Endodermal cell (in vitro differentiated cells): Measurements from ENCODE around the gene SND1. TPM values are rescaled to one million over a fixed set of nuclear protein-coding genes. Genes with fewer than 3 reads are reported as not detected.

Experiments used
- DNase-seq: peaks from one replicate; pipeline ENCODE4 v3.0.0-alpha.2; 2017
- H3K27ac ChIP-seq: 2 replicates; pipeline ENCODE4 v1.5.1; 2013; ENCODE audit warnings: mild to moderate bottlenecking, low read depth, low read length, moderate library complexity
- H3K27me3 ChIP-seq: 2 replicates; pipeline ENCODE4 v1.6.1; 2013; ENCODE audit warnings: mild to moderate bottlenecking, low read length, moderate library complexity; ENCODE audit not compliant: insufficient read depth, control insufficient read depth, poor library complexity, severe bottlenecking
- H3K36me3 ChIP-seq: 2 replicates; pipeline ENCODE4 v1.7.0; 2013; ENCODE audit warnings: mild to moderate bottlenecking, low read length, moderate library complexity; ENCODE audit not compliant: control insufficient read depth, insufficient read depth
- H3K4me1 ChIP-seq: one replicate; pipeline ENCODE4 v1.7.0; 2013; ENCODE audit warnings: low read length; ENCODE audit not compliant: control insufficient read depth, insufficient read depth
- H3K4me3 ChIP-seq: 2 replicates; pipeline ENCODE4 v1.5.1; 2013; ENCODE audit warnings: mild to moderate bottlenecking, low read length, moderate library complexity
- H3K9ac ChIP-seq: 2 replicates; pipeline ENCODE4 v1.6.1; 2013; ENCODE audit warnings: mild to moderate bottlenecking, low read length, moderate library complexity; ENCODE audit not compliant: poor library complexity, severe bottlenecking; ENCODE audit errors: extremely low read depth
- H3K9me3 ChIP-seq: 2 replicates; pipeline ENCODE4 v1.6.1; 2013; ENCODE audit warnings: mild to moderate bottlenecking, low read length, moderate library complexity; ENCODE audit not compliant: control insufficient read depth
- H3K27ac Mint-ChIP-seq: 2 replicates; pipeline ENCODE4 v1.8.0; 2020; ENCODE audit warnings: mixed read lengths
- H3K27me3 Mint-ChIP-seq: 2 replicates; pipeline ENCODE4 v1.8.0; 2021; ENCODE audit warnings: mild to moderate bottlenecking, mixed read lengths; ENCODE audit not compliant: insufficient read depth
- H3K36me3 Mint-ChIP-seq: 2 replicates; pipeline ENCODE4 v1.8.0; 2020; ENCODE audit warnings: low read depth, mixed read lengths
- H3K4me1 Mint-ChIP-seq: 2 replicates; pipeline ENCODE4 v1.8.0; 2020; ENCODE audit warnings: mixed read lengths
- H3K4me3 Mint-ChIP-seq: 2 replicates; pipeline ENCODE4 v1.8.0; 2020; ENCODE audit warnings: mild to moderate bottlenecking, moderate library complexity, mixed read lengths
- H3K9me3 Mint-ChIP-seq: 2 replicates; pipeline ENCODE4 v1.8.0; 2020; ENCODE audit warnings: mild to moderate bottlenecking, mixed read lengths
- CTCF ChIP-seq: fragments of 200-600 bp; sonication (generic); conservative IDR thresholded peaks from 2 replicates; pipeline ENCODE4 v1.5.0; 2021; ENCODE audit warnings: antibody characterized with exemption, mild to moderate bottlenecking
- WGBS, 2 experiments: methylation state at CpG; one replicate each; pipeline versions ENCODE4 v1.1.5 to v1.1.7; 2013; ENCODE audit warnings: missing lambda C conversion rate in 2 of 2, mixed read lengths in 1 of 2; ENCODE audit not compliant: insufficient coverage in 1 of 2, insufficient read length in 1 of 2; 5-methylcytosine and 5-hydroxymethylcytosine counted together
- total RNA-seq, 2 donors: library from RNA; stranded (reverse); fragmentation: NEBNext Ultra II Directional in 1 of 2; extraction: Animal tissue kit (Norgen Biotek cat#: 25700) in 1 of 2; gene quantifications; 2 replicates in 1 of 2; 3 replicates in 1 of 2; pipeline ENCODE4 v1.2.1, GENCODE V29; 2021

SND1 gene
- total RNA-seq, 2 donors from 2014 or later: 240 to 267 TPM

- H3K4me1 Mint-ChIP-seq: peaks cover 12% of the 10 kb centered on the region
- H3K9me3 ChIP-seq: no peaks in the 10 kb centered on the region
- H3K36me3 ChIP-seq: peaks cover 8% of the 10 kb centered on the region
- H3K9me3 Mint-ChIP-seq: no peaks in the 10 kb centered on the region
- H3K27me3 Mint-ChIP-seq: peaks cover 38% of the 10 kb centered on the region
- no peak overlapping the region for H3K27ac ChIP-seq
- H3K9ac ChIP-seq: no peak overlapping the region
- WGBS, 2 experiments: 84 to 100% methylated on average over 2 to 4 of the region's 4 CpGs
- no peak overlapping the region for H3K4me3 Mint-ChIP-seq
- DNase-seq: no peak
- H3K27me3 ChIP-seq: peaks cover 48% of the 10 kb centered on the region
- TF ChIP-seq CTCF: no peak
- peaks cover 7% of the 10 kb centered on the region for H3K36me3 Mint-ChIP-seq
- H3K27ac Mint-ChIP-seq: no peak overlapping the region
- H3K4me1 ChIP-seq: peaks cover 6% of the 10 kb centered on the region
- H3K4me3 ChIP-seq: no peak overlapping the region
These were observed 147.7 kb downstream of the SND1 start for GRCh38 chr7:127799535-127800305.

- peaks cover 24% of the 10 kb centered on the region for H3K36me3 ChIP-seq
- H3K27ac ChIP-seq: no peak overlapping the region
- H3K27me3 ChIP-seq: peaks cover 30% of the 10 kb centered on the region
- WGBS, 2 experiments: 91 to 93% methylated on average over 4 to 5 of the region's 5 CpGs
- no peak for TF ChIP-seq CTCF
- H3K4me1 ChIP-seq: peaks cover 6% of the 10 kb centered on the region
- DNase-seq: no peak
- Mint-ChIP-seq H3K4me3 (no peak overlapping the region), H3K27ac (no peak overlapping the region), H3K4me1 (peaks cover 8% of the 10 kb centered on the region), H3K9me3 (no peaks in the 10 kb centered on the region), H3K27me3 (peaks cover 22% of the 10 kb centered on the region), H3K36me3 (peaks cover 11% of the 10 kb centered on the region)
- no peak overlapping the region for H3K9ac ChIP-seq
- no peak overlapping the region for H3K4me3 ChIP-seq
- H3K9me3 ChIP-seq: no peaks in the 10 kb centered on the region
These were observed 150.9 kb downstream of the SND1 start for GRCh38 chr7:127802845-127803244.

GRCh38 chr7:127803626-127804025 is 151.6 kb downstream of the SND1 start:
- no peak for TF ChIP-seq CTCF
- no peak for DNase-seq
- H3K4me1 ChIP-seq: peaks cover 4% of the 10 kb centered on the region
- Mint-ChIP-seq H3K27ac (no peak overlapping the region), H3K36me3 (peaks cover 14% of the 10 kb centered on the region), H3K27me3 (peaks cover 14% of the 10 kb centered on the region), H3K4me1 (peaks cover 4% of the 10 kb centered on the region), H3K9me3 (no peaks in the 10 kb centered on the region), H3K4me3 (no peak overlapping the region)
- H3K27me3 ChIP-seq: peaks cover 25% of the 10 kb centered on the region
- H3K36me3 ChIP-seq: peaks cover 31% of the 10 kb centered on the region
- no peak overlapping the region for H3K27ac ChIP-seq
- no peak overlapping the region for H3K9ac ChIP-seq
- H3K4me3 ChIP-seq: no peak overlapping the region
- H3K9me3 ChIP-seq: no peaks in the 10 kb centered on the region
- WGBS, 2 experiments: 96% methylated on average over 2 of the region's 2 CpGs; no CpG with 5 or more reads in 1 of the 2 experiments
